Limb (tissue), 2 donors: ENCODE results near the gene CPSF3.

ENCODE experiments used
- DNase-seq, 2 donors: peaks; one replicate each; pipeline ENCODE4 v3.0.0-alpha.2; 2016; ENCODE audit errors: extremely low spot score in 2 of 2

Gene CPSF3

DNA sequence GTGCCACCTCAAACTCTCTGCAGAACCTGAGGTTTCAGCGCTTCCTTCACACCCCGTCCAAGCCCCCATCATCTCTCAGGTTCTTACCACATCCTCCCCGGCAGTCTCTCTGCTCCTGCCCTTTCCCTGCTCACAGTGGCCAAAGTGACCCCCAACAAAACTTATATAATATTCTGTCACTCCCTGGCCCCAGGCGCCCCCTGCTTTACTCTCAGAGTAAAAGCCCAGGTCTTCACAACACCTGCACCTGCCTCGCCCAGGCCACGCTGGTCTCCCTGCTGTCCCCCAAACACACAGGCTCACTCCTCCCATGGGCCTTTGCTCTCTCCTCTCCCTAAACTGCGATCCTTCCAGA lies 6.5 kb upstream of the CPSF3 start:
- no peak for DNase-seq

GRCh38 chr2:9417725-9418124 lies 5.7 kb upstream of the CPSF3 start:
- no peak for DNase-seq

GRCh38 chr2:9418746-9419145 lies 4.7 kb upstream of the CPSF3 start:
- DNase-seq = no peak

DNA sequence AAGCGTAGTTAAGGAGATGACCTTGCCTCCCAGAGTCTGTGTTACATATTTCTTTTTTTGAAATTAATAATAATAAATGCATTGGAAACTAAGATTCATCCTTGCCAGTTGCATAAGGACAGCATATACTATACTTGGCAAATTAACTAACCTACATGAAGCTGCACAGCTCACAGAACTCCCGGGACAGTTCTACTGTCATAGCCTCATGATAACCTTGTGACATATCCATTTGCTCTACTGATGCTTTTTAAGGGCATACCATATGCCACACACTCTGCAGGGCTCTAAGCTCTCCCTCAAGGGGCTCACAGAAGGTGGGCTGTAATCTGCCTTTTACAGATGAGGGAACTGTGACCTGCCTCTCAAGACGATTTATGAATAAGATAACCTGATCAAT lies 3.9 kb upstream of the CPSF3 start:
- no peak for DNase-seq

DNA sequence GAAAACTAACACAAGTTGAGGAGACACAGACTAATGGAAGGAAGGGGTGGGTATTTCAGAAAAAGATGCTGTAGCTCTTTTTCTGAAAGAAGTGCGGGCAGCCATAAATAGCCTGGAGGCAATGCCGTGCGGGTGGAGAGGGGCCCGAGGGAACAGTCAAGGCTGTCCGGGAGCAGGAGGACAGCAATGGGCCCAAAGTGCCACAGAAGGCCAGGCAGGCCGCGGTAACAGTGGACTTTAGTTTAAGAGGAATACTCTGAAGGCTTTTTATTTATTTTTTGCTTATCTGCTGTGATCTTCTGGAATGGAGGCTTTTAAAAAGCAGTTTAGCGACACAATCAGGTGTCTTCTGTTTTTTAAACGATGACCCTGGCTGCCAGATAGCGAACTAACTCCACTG lies 3.0 kb upstream of the CPSF3 start:
- no peak for DNase-seq

DNA sequence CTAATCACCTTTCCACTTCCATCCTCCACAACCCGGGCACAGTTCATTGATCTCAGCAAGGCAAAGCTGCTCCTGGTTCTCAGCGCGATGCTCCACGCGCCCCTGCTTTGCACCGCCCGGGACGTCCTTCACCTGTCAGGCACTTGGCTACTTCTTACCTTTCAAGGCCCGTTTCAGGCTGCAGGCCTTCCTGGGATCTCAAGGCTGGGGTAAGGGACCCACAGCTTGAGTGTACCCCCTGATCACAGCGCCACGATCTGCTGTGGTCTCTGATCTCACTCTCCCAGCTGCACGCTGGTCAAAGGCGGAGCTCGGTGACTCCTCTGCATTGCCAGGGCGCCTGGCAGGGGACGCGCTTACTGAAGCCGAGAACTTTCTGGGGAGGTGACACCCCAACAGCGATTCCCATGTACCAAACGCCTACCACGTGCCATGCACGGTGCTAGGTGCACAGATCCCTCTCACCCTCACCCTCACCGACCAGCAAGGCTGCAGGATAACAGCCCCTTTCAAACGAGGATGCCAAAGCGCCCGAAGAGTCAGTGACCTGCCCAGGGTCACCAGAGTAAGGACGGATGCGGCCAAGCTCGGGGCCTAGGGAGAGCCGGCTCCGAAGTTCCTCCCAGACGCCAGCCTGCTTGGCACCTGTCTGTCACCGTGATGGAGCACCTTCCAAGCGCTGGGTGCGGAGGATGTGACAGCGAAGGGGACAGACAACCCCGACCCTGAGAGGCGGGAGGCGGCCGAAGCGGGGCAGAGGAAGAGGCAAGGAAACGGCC lies 944 bp upstream of the CPSF3 start:
- no peak for DNase-seq

GRCh38 chr2:9423922-9424272 lies 443 bp downstream of the CPSF3 start:
- DNase-seq = no peak

- DNase-seq = no peak
These were observed 1.2 kb downstream of the CPSF3 start for GRCh38 chr2:9424447-9425164.

DNA sequence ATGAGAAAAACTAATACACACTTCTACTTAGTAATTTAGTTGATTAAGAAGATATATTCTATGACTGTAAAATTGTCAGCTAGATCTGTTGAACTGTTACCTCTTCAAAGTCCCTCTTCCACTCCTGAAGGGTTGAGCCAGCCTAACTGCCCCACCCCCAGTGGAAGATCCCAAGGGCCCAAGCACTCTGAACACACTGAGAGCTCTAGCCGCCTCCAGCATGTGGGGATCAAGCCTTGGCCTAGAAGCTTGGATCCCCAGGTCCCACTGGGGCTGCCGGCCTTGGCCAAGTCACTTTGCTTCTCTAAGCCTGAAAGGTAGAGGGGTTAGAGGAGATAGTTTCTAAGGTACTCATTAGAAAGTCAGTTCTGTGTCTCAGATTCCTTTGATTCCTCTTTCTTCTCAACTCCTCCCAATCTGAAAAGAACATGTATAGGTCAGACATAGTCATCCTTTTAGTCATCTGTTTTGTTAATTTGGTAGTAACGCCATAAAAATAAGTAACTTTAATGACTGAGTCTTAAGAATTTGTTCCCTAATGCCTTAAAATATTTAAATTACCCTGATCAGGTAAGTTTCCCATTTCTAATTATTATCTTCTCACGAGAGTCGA lies 5.6 kb downstream of the CPSF3 start:
- no peak for DNase-seq

- no peak for DNase-seq
These were observed 7.2 kb downstream of the CPSF3 start for GRCh38 chr2:9430316-9431293.

GRCh38 chr2:9434489-9434888 lies 11.0 kb downstream of the CPSF3 start:
- no peak for DNase-seq

- DNase-seq = no peak
These were observed 16.1 kb downstream of the CPSF3 start for GRCh38 chr2:9439536-9439935.

- no peak for DNase-seq
These were observed 16.7 kb downstream of the CPSF3 start for GRCh38 chr2:9440058-9440727.

DNA sequence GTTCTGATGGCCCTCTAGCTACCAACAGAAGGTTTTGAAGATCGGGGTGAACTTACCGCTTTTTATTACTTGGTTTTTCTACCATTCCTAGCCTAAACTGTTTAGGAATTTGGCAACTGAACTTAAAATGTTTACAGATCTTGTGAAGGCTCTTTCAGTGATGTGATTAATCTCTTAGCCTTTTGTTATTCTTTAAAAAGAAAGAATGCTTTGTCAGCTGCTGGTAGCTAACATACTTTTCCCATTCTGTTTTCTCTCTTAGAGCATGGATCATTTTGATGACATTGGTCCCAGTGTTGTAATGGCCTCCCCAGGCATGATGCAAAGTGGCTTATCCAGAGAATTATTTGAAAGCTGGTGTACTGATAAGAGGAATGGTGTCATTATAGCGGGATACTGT lies 18.1 kb downstream of the CPSF3 start:
- DNase-seq = no peak

DNA sequence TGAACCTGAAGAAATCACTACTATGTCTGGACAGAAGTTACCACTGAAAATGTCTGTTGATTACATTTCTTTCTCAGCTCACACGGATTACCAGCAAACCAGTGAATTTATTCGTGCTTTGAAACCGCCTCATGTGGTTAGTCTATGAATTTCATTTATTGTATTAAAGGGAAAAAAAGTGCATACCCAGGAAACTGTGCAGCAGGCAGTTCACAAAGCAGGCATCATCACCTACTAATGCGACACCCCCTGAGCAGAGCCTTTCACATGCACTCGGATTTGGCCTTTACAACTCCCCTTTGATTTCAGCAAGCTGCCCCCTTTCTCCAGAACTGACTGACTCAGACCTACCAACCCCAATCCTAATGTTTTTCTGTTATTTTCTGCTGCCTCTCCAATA lies 20.1 kb downstream of the CPSF3 start:
- no peak for DNase-seq

DNA sequence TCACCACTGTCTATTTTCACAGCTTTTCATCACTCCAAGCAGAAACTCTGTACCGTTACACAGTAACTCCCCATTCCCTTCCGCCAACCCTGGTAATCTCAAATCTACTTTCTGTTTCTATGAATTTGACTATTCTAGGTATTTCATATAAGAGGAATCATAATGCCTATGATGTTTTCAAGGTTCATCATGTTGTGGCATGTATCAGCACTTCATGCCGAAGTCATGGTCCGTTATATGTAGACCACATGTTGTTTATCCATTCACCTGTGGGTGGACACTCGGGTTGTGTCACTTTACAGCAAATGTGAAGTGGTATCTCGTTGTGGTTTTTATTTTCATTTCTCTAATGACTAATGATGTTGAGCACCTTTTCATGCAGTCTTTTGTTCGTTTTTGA lies 21.6 kb downstream of the CPSF3 start:
- DNase-seq = no peak

GRCh38 chr2:9451231-9451630 lies 27.8 kb downstream of the CPSF3 start:
- no peak for DNase-seq

DNA sequence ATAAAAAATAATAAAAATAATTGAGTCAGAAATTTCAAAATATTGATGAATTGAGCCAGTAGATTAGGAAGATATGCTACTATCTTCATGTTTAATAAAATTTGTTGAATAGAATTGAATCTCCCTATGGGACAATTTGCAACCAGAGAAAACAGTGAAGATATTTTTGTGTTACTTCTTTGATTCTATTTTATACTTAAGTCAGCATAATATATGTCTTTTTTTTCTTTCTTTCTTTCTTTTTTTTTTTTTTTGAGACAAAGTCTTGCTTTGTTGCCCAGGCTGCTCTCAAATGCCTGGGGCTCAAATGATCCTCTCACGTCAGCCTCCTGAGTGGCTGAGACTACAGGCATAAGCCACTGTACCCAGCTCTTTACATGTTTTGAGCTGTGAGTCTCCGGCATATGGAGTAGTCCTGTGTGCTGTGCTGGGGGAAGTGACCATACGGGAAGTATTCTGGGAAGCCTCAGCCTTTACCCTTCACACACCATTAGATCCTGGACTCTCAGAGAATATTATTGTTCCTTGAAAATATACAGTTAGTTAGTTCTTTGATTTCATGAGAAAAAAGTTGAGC lies 37.1 kb downstream of the CPSF3 start:
- no peak for DNase-seq

GRCh38 chr2:9461079-9461478 lies 37.6 kb downstream of the CPSF3 start:
- DNase-seq = no peak

- no peak for DNase-seq
These were observed 38.9 kb downstream of the CPSF3 start for GRCh38 chr2:9462313-9462712.
